Hepatocyte (in vitro differentiated cells): ENCODE data around the gene CD79A.

ENCODE experiments used
- EZH2 ChIP-seq: fragments of 200-600 bp; sonication (generic); IDR thresholded peaks from 2 replicates; pipeline ENCODE4 v1.6.1; 2016; ENCODE audit warnings: antibody characterized with exemption, mild to moderate bottlenecking, borderline replicate concordance
- TF ChIP-seq, protein P1 (sequence below): fragments of 200-600 bp; sonication (generic); IDR thresholded peaks from 2 replicates; pipeline ENCODE4 v1.5.1; 2016; ENCODE audit warnings: antibody characterized with exemption, mild to moderate bottlenecking; ENCODE audit not compliant: poor library complexity

DNA sequence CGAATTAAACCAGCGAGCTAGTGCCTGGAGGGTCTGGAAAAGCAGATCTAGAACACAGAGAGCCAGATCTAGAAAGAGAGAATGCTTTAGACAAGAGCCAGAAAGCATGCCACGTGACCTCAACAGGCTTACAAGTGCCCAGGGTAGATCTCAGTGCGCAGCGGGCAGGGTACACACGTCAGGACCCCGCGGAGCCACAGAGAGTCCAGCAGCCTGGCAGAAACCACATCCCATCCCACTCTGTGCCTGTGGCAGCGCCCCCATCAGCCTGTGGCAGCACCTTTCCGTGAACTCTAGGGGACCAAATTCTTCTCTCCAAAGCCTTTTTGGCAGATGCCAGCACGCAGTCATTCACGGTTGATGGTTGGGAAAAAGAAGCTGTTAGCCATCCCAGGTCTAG lies 11.8 kb downstream of the CD79A start:
- TF ChIP-seq, protein P1, sequence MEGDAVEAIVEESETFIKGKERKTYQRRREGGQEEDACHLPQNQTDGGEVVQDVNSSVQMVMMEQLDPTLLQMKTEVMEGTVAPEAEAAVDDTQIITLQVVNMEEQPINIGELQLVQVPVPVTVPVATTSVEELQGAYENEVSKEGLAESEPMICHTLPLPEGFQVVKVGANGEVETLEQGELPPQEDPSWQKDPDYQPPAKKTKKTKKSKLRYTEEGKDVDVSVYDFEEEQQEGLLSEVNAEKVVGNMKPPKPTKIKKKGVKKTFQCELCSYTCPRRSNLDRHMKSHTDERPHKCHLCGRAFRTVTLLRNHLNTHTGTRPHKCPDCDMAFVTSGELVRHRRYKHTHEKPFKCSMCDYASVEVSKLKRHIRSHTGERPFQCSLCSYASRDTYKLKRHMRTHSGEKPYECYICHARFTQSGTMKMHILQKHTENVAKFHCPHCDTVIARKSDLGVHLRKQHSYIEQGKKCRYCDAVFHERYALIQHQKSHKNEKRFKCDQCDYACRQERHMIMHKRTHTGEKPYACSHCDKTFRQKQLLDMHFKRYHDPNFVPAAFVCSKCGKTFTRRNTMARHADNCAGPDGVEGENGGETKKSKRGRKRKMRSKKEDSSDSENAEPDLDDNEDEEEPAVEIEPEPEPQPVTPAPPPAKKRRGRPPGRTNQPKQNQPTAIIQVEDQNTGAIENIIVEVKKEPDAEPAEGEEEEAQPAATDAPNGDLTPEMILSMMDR: no peak
- TF ChIP-seq EZH2: no peak
